ENCODE measurements around the gene PTPRM. TPM values are rescaled to one million over a fixed set of nuclear protein-coding genes. Genes with fewer than 3 reads are reported as not detected.

Gene PTPRM
- total RNA-seq, 1 experiment from 2014 or later = 6.2 TPM

GRCh38 chr18:8197499-8197898 lies 630.4 kb downstream of the PTPRM start:
- H3K27me3 Mint-ChIP-seq (ENCODE audit: low read depth) = no peaks in the 10 kb centered on the region
- no peak overlapping the region for H4K5ac ChIP-seq (ENCODE audit: insufficient read length, low read depth, low read length)
- no CpG with 5 or more reads among the region's 5 CpGs for WGBS (ENCODE audit: extremely low coverage, insufficient read length, low lambda C conversion rate)
- no peak overlapping the region for H3K4ac ChIP-seq (ENCODE audit: low read depth, low read length)
- H2BK20ac ChIP-seq (ENCODE audit: low read depth, low read length, poor library complexity, severe bottlenecking) = no peak overlapping the region
- H3K18ac ChIP-seq (ENCODE audit: insufficient read length, low read depth, low read length) = no peak overlapping the region
- H3K4me1 ChIP-seq (ENCODE audit: insufficient read depth, low read length) = no peaks in the 10 kb centered on the region
- no peak overlapping the region for H4K8ac ChIP-seq (replicated peaks; ENCODE audit: insufficient read length, low read depth, low read length)
- no peaks in the 10 kb centered on the region for H3K9me3 ChIP-seq (ENCODE audit: control insufficient read depth, low read depth, low read length)
- no peaks in the 10 kb centered on the region for H3K23me2 ChIP-seq (ENCODE audit: insufficient read length, low read depth, low read length, poor library complexity, severe bottlenecking)
- TF ChIP-seq, protein P1, sequence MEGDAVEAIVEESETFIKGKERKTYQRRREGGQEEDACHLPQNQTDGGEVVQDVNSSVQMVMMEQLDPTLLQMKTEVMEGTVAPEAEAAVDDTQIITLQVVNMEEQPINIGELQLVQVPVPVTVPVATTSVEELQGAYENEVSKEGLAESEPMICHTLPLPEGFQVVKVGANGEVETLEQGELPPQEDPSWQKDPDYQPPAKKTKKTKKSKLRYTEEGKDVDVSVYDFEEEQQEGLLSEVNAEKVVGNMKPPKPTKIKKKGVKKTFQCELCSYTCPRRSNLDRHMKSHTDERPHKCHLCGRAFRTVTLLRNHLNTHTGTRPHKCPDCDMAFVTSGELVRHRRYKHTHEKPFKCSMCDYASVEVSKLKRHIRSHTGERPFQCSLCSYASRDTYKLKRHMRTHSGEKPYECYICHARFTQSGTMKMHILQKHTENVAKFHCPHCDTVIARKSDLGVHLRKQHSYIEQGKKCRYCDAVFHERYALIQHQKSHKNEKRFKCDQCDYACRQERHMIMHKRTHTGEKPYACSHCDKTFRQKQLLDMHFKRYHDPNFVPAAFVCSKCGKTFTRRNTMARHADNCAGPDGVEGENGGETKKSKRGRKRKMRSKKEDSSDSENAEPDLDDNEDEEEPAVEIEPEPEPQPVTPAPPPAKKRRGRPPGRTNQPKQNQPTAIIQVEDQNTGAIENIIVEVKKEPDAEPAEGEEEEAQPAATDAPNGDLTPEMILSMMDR (conservative IDR thresholded peaks at IDR 0.05) = no peak
- no peaks in the 10 kb centered on the region for H3K27me3 ChIP-seq (ENCODE audit: insufficient read depth, low read length)
- no peak overlapping the region for H3K27ac ChIP-seq (ENCODE audit: insufficient read length, low read depth, low read length)
- H2BK5ac ChIP-seq (ENCODE audit: insufficient read length, low read length) = no peak overlapping the region
- H3K4me2 ChIP-seq (ENCODE audit: insufficient read depth, insufficient read length, low read length) = no peak overlapping the region
- no peaks in the 10 kb centered on the region for H3K79me1 ChIP-seq (ENCODE audit: insufficient read depth, low read depth, low read length, poor library complexity, severe bottlenecking)
- no peak overlapping the region for H2BK120ac ChIP-seq (ENCODE audit: low read depth, low read length, poor library complexity, severe bottlenecking)
- H3K9ac ChIP-seq (ENCODE audit: extremely low read depth, insufficient read length, low read length) = no peak overlapping the region
- no peaks in the 10 kb centered on the region for H4K20me1 ChIP-seq (ENCODE audit: control insufficient read depth, insufficient read depth, insufficient read length)
- no peak overlapping the region for H3K56ac ChIP-seq (ENCODE audit: insufficient read length, low read depth, low read length)
- H2AK5ac ChIP-seq (ENCODE audit: insufficient read length, low read length) = no peak overlapping the region
- H2AFZ ChIP-seq (ENCODE audit: low read length) = no peak overlapping the region
- H3K4me3 Mint-ChIP-seq = no peak overlapping the region
- H3K23ac ChIP-seq (ENCODE audit: insufficient read length, low read depth, low read length) = no peak overlapping the region
- DNase-seq = no peak
- no peak overlapping the region for H2BK12ac ChIP-seq (ENCODE audit: insufficient read length, low read depth, low read length)
- no peak overlapping the region for H3K27ac Mint-ChIP-seq
- H4K91ac ChIP-seq (ENCODE audit: insufficient read length, low read depth, low read length) = no peak overlapping the region
- no peak overlapping the region for H3K14ac ChIP-seq (ENCODE audit: insufficient read depth, low read length)
- H3K4me1 Mint-ChIP-seq = peaks cover 2 to 3% of the 10 kb centered on the region in 2 experiments; a peak in 1 of 4 replicates
- H3K9me3 Mint-ChIP-seq = no peaks in the 10 kb centered on the region
- no peak overlapping the region for H3T11ph ChIP-seq (ENCODE audit: low read length)
- H3K79me2 ChIP-seq (ENCODE audit: insufficient read depth, low read length) = no peaks in the 10 kb centered on the region
- H2BK15ac ChIP-seq (ENCODE audit: low read depth, low read length) = no peak overlapping the region
- H3K36me3 Mint-ChIP-seq (ENCODE audit: insufficient read depth in 1 of 3, low read depth in 3 of 3) = no peaks in the 10 kb centered on the region
